H1 (cell line): Measurements from ENCODE around the gene DGKI. TPM values are rescaled to one million over a fixed set of nuclear protein-coding genes. Genes with fewer than 3 reads are reported as not detected.

Experiments
- CTCF ChIA-PET: fragments of 300-600 bp; sonication (Branson Sonifier 250); formaldehyde crosslinking; loops from one replicate; lab custom pipeline; 2021; ENCODE audit not compliant: partially characterized antibody; lab: Charles Lee
- POLR2A ChIA-PET: fragments of 300-600 bp; sonication (Branson Sonifier 250); formaldehyde crosslinking; loops from one replicate; lab custom pipeline; 2021; ENCODE audit warnings: inconsistent platforms; ENCODE audit not compliant: partially characterized antibody; lab: Charles Lee
- DNase-seq, 2 experiments: peaks; one replicate each; pipeline versions ENCODE4 v3.0.0 to v3.0.0-alpha.2; 2010 to 2022; ENCODE audit warnings: low spot score in 2 of 2, low read depth in 1 of 2, mixed read lengths in 1 of 2
- FAIRE-seq: peaks from 2 replicates; lab custom pipeline; 2011; peaks lifted over from hg19 to GRCh38; lab: Jason Lieb, UNC
- H2AFZ ChIP-seq: 2 replicates; pipeline ENCODE4 v1.8.1; 2012; ENCODE audit warnings: low read length, inconsistent platforms
- H2AK5ac ChIP-seq: 2 replicates; pipeline ENCODE4 v1.6.1; 2013; ENCODE audit warnings: low read depth, low read length
- H2BK120ac ChIP-seq: replicated peaks from 2 replicates; pipeline ENCODE3; 2013; ENCODE audit warnings: low read depth, low read length, inconsistent platforms
- H2BK12ac ChIP-seq: 2 replicates; pipeline ENCODE4 v1.6.1; 2013; ENCODE audit warnings: low read depth, low read length
- H2BK15ac ChIP-seq: 2 replicates; pipeline ENCODE4 v1.6.1; 2013; ENCODE audit warnings: low read length
- H2BK20ac ChIP-seq: 2 replicates; pipeline ENCODE4 v1.6.1; 2013; ENCODE audit warnings: low read length
- H2BK5ac ChIP-seq: 2 replicates; pipeline ENCODE4 v1.6.1; 2013; ENCODE audit warnings: low read depth, low read length
- H3K14ac ChIP-seq: 2 replicates; pipeline ENCODE4 v1.6.1; 2013; ENCODE audit warnings: inconsistent platforms; ENCODE audit not compliant: insufficient read length
- H3K18ac ChIP-seq: 2 replicates; pipeline ENCODE4 v1.6.1; 2013; ENCODE audit warnings: low read length; ENCODE audit errors: extremely low read depth
- H3K23ac ChIP-seq: 2 replicates; pipeline ENCODE4 v1.6.1; 2013; ENCODE audit warnings: inconsistent platforms; ENCODE audit not compliant: insufficient read length
- H3K23me2 ChIP-seq: 2 replicates; pipeline ENCODE4 v1.6.1; 2013; ENCODE audit warnings: low read depth, low read length
- H3K27ac ChIP-seq: 2 replicates; pipeline ENCODE4 v1.6.1; 2011; ENCODE audit warnings: low read depth, low read length, inconsistent platforms
- H3K27me3 ChIP-seq, 4 experiments: replicated peaks in 1 of 4; 1 replicate in 1 of 4; 2 replicates in 3 of 4; pipeline versions ENCODE4 v1.6.1 to v1.8.1; 2011 to 2013; ENCODE audit warnings: low read length in 3 of 4, mild to moderate bottlenecking in 3 of 4, inconsistent platforms in 2 of 4, mixed read lengths in 2 of 4, moderate library complexity in 1 of 4; ENCODE audit not compliant: control insufficient read depth in 3 of 4, insufficient read depth in 3 of 4; ENCODE audit errors: extremely low read depth in 1 of 4
- H3K36me3 ChIP-seq, 4 experiments: 2 replicates each; pipeline versions ENCODE4 v1.6.1 to v1.8.1; 2011 to 2013; ENCODE audit warnings: mild to moderate bottlenecking in 4 of 4, low read length in 3 of 4, moderate library complexity in 2 of 4, control low read depth in 1 of 4, inconsistent platforms in 1 of 4; ENCODE audit not compliant: insufficient read depth in 4 of 4, control insufficient read depth in 2 of 4
- H3K4ac ChIP-seq: replicated peaks from 2 replicates; pipeline ENCODE3; 2013; ENCODE audit warnings: low read length, low read depth, mixed read lengths, inconsistent platforms; ENCODE audit not compliant: insufficient read length
- H3K4me1 ChIP-seq, 4 experiments: replicated peaks in 1 of 4; 1 replicate in 1 of 4; 2 replicates in 3 of 4; pipeline versions ENCODE4 v1.6.1 to v1.8.1; 2011 to 2013; ENCODE audit warnings: low read length in 3 of 4, inconsistent platforms in 2 of 4, mixed read lengths in 1 of 4; ENCODE audit not compliant: insufficient read depth in 4 of 4, control insufficient read depth in 3 of 4
- H3K4me2 ChIP-seq, 2 experiments: 2 replicates each; pipeline versions ENCODE4 v1.6.1 to v1.8.1; 2011 to 2013; ENCODE audit warnings: low read depth in 2 of 2, low read length in 2 of 2, control low read depth in 1 of 2, inconsistent platforms in 1 of 2, mild to moderate bottlenecking in 1 of 2; ENCODE audit not compliant: insufficient read depth in 1 of 2
- H3K4me3 ChIP-seq, 4 experiments: fragments of 200-600, 300-600 bp in 1 of 4; sonication (generic), shearing (Covaris generic), sonication (Bioruptor Twin) in 1 of 4; 2 replicates each; pipeline versions ENCODE4 v1.5.1 to v1.8.1; 2011 to 2016; ENCODE audit warnings: low read length in 4 of 4, low read depth in 3 of 4, control low read depth in 2 of 4, inconsistent platforms in 2 of 4, mild to moderate bottlenecking in 2 of 4, mixed read lengths in 1 of 4, moderate library complexity in 1 of 4; ENCODE audit not compliant: insufficient read depth in 2 of 4; ENCODE audit errors: extremely low read depth in 1 of 4
- H3K56ac ChIP-seq: replicated peaks from 2 replicates; pipeline ENCODE3; 2013; ENCODE audit warnings: low read depth, mild to moderate bottlenecking, mixed read lengths, low read length, inconsistent platforms; ENCODE audit not compliant: insufficient read length
- H3K79me1 ChIP-seq: 2 replicates; pipeline ENCODE4 v1.6.1; 2013; ENCODE audit warnings: low read depth, low read length, control low read depth
- H3K79me2 ChIP-seq, 2 experiments: 2 replicates each; pipeline versions ENCODE4 v1.6.1 to v1.8.1; 2012 to 2013; ENCODE audit warnings: low read length in 2 of 2, mild to moderate bottlenecking in 2 of 2, inconsistent platforms in 1 of 2; ENCODE audit not compliant: insufficient read depth in 2 of 2, control insufficient read depth in 1 of 2
- H3K9ac ChIP-seq, 4 experiments: replicated peaks in 1 of 4; 1 replicate in 1 of 4; 2 replicates in 3 of 4; pipeline versions ENCODE4 v1.6.1 to v1.8.1; 2011 to 2013; ENCODE audit warnings: low read depth in 3 of 4, low read length in 3 of 4, control low read depth in 2 of 4, mild to moderate bottlenecking in 2 of 4, moderate library complexity in 2 of 4, inconsistent platforms in 1 of 4; ENCODE audit errors: extremely low read depth in 1 of 4
- H3K9me3 ChIP-seq, 2 experiments: 2 replicates each; pipeline versions ENCODE4 v1.6.1 to v1.8.1; 2012 to 2013; ENCODE audit warnings: mild to moderate bottlenecking in 2 of 2, moderate library complexity in 2 of 2, control low read depth in 1 of 2, inconsistent platforms in 1 of 2, low read depth in 1 of 2, low read length in 1 of 2, mixed read lengths in 1 of 2; ENCODE audit not compliant: insufficient read depth in 2 of 2
- H4K20me1 ChIP-seq, 2 experiments: replicated peaks in 1 of 2; 2 replicates each; pipeline versions ENCODE3 to v1.8.1; 2011 to 2013; ENCODE audit warnings: inconsistent platforms in 2 of 2, low read length in 2 of 2, mild to moderate bottlenecking in 1 of 2; ENCODE audit not compliant: insufficient read depth in 2 of 2, control insufficient read depth in 1 of 2
- H4K5ac ChIP-seq: 2 replicates; pipeline ENCODE4 v1.6.1; 2013; ENCODE audit warnings: low read length, low read depth, mixed read lengths, inconsistent platforms; ENCODE audit not compliant: insufficient read length
- H4K8ac ChIP-seq: 2 replicates; pipeline ENCODE4 v1.8.0; 2013; ENCODE audit warnings: mild to moderate bottlenecking, moderate library complexity, low read length, inconsistent platforms; ENCODE audit not compliant: insufficient read depth; ENCODE audit errors: extremely low read depth
- H4K91ac ChIP-seq: replicated peaks from 2 replicates; pipeline ENCODE3; 2013; ENCODE audit warnings: low read length, mixed read lengths, inconsistent platforms; ENCODE audit not compliant: insufficient read length
- ASH2L ChIP-seq: fragments of 200-600, 300-600 bp; sonication (generic); IDR thresholded peaks from one replicate; pipeline ENCODE4 v1.7.1; 2017; ENCODE audit warnings: low read length
- CEBPB ChIP-seq: IDR thresholded peaks from 2 replicates; pipeline ENCODE4 v1.6.1; 2012; ENCODE audit warnings: low read depth, low read length
- CREB1 ChIP-seq: IDR thresholded peaks from 2 replicates; pipeline ENCODE4 v1.6.1; 2012; ENCODE audit warnings: inconsistent platforms
- GABPA ChIP-seq: IDR thresholded peaks from 2 replicates; pipeline ENCODE4 v1.6.1; 2011; ENCODE audit warnings: mild to moderate bottlenecking, low read length, moderate library complexity, borderline replicate concordance; ENCODE audit not compliant: insufficient read depth
- HDAC2 ChIP-seq, 2 experiments: fragments of 300-600 bp in 1 of 2; sonication (generic) in 1 of 2; IDR thresholded peaks; 2 replicates each; pipeline ENCODE4 v1.6.1; 2011 to 2012; ENCODE audit warnings: low read depth in 2 of 2, low read length in 2 of 2, mild to moderate bottlenecking in 2 of 2, moderate library complexity in 2 of 2, borderline replicate concordance in 1 of 2, inconsistent platforms in 1 of 2
- JUN ChIP-seq: IDR thresholded peaks from 2 replicates; pipeline ENCODE4 v1.6.1; 2011; ENCODE audit warnings: low read depth, mild to moderate bottlenecking, improper control_type of control experiment, low read length
- POU5F1 ChIP-seq: IDR thresholded peaks from 2 replicates; pipeline ENCODE4 v1.6.1; 2011; ENCODE audit warnings: low read depth, mild to moderate bottlenecking, low read length, moderate library complexity
- SAP30 ChIP-seq: fragments of 300-600 bp; sonication (generic); IDR thresholded peaks from 2 replicates; pipeline ENCODE4 v1.7.1; 2012; ENCODE audit warnings: low read length, moderate library complexity, mild to moderate bottlenecking, inconsistent platforms; ENCODE audit not compliant: insufficient read depth, insufficient replicate concordance
- SP4 ChIP-seq: IDR thresholded peaks from 2 replicates; pipeline ENCODE4 v1.6.1; 2012; ENCODE audit warnings: low read length, inconsistent platforms
- TCF12 ChIP-seq: IDR thresholded peaks from 2 replicates; pipeline ENCODE4 v1.6.1; 2011; ENCODE audit warnings: low read depth, mild to moderate bottlenecking, low read length
- WGBS, 2 experiments: shearing (Covaris generic) in 1 of 2; methylation state at CpG; one replicate each; pipeline versions ENCODE4 v1.1.6 to v1.1.7; 2013 to 2015; ENCODE audit warnings: low lambda C conversion rate in 2 of 2, mixed read lengths in 2 of 2, inconsistent platforms in 1 of 2, low coverage in 1 of 2, missing lambda C conversion rate in 1 of 2; ENCODE audit not compliant: insufficient replicate concordance in 2 of 2, insufficient coverage in 1 of 2, insufficient read length in 1 of 2; ENCODE audit errors: extremely low coverage in 1 of 2, missing lambda C conversion rate in 1 of 2; 5-methylcytosine and 5-hydroxymethylcytosine counted together
- polyA plus RNA-seq, 7 experiments: library from polyadenylated mRNA; depleted of rRNA in 3 of 7; stranded (reverse) in 5 of 7; unstranded in 2 of 7; fragments of >200 nt in 5 of 7; fragments of 200-250 nt in 2 of 7; gene quantifications; 1 replicate in 5 of 7; 2 replicates in 1 of 7; 4 replicates in 1 of 7; pipeline versions ENCODE4 v1.2.1 to v1.2.3, GENCODE V29; 2011 to 2013; ENCODE audit warnings: missing spikeins in 2 of 7, mixed read lengths in 2 of 7
- total RNA-seq: library from RNA; stranded (reverse); fragmentation: NEBNext Ultra II Directional; extraction: Animal tissue kit (Norgen Biotek cat#: 25700); gene quantifications from 2 replicates; pipeline ENCODE4 v1.2.1, GENCODE V29; 2021
- TF ChIP-seq, protein P1 (sequence below): IDR thresholded peaks from 2 replicates; pipeline ENCODE4 v1.6.1; 2012; ENCODE audit warnings: low read length, inconsistent platforms
- TF ChIP-seq, protein P2 (sequence below): IDR thresholded peaks from 2 replicates; pipeline ENCODE4 v1.6.1; 2011; ENCODE audit warnings: low read length, improper control_type of control experiment

DGKI gene
- total and polyA plus RNA-seq, 2 of the 8 experiments (the other 6 are each of a cell fraction or from before 2014, with no cell fraction given), result 0.20 to 0.71 TPM

DNA sequence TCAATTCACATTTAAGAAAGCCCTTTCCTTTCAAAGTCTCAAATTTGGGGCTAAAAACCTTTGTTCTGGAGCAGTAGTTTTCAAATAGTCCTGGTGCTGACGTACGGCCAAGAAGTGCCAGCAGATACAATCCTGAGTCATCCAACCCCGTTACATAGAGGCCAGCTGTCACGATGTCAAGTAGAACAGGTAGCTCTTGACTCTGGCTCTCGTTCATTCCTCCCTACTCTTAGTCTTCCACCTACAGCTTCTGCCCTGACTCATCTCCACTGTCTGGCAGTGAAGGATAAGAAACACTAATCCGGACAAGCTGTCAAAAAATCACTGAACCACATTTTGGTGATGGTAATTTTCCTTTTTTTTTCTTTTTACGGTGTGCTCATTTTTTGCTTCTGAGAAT is 370.8 kb downstream of the DGKI start:
- no peak overlapping the region for H3K4ac ChIP-seq
- no peak overlapping the region for H3K56ac ChIP-seq
- ChIA-PET CTCF (interaction anchor here (0.7 to 1.7 kb wide), 4 partner anchors 12 to 551 kb away, joined by 3 to 6 read pairs (median 4); no protein-coding TSS in a partner anchor), POLR2A (interaction anchor here (0.6 kb wide), 1 partner anchor 1417 kb away, joined by 4 read pairs; no protein-coding TSS in a partner anchor)
- no peaks in the 10 kb centered on the region for H3K23me2 ChIP-seq
- H2BK20ac ChIP-seq, result no peak overlapping the region
- no peak overlapping the region for H3K23ac ChIP-seq
- H3K9ac ChIP-seq, result no peak overlapping the region
- H3K4me3 ChIP-seq, result no peak overlapping the region
- no peak overlapping the region for H4K5ac ChIP-seq
- H4K8ac ChIP-seq, result no peak overlapping the region
- no peak overlapping the region for H2BK5ac ChIP-seq
- no peaks in the 10 kb centered on the region for H3K9me3 ChIP-seq
- no peak overlapping the region for H4K91ac ChIP-seq
- no peaks in the 10 kb centered on the region for H3K27me3 ChIP-seq
- H2BK12ac ChIP-seq, result no peak overlapping the region
- H2AFZ ChIP-seq, result no peak overlapping the region
- no peak overlapping the region for H3K27ac ChIP-seq
- H3K79me1 ChIP-seq, result no peaks in the 10 kb centered on the region
- no peaks in the 10 kb centered on the region for H3K4me1 ChIP-seq
- H2BK15ac ChIP-seq, result no peak overlapping the region
- H2BK120ac ChIP-seq, result no peak overlapping the region
- H3K4me2 ChIP-seq, result no peak overlapping the region
- H4K20me1 ChIP-seq, result no peaks in the 10 kb centered on the region
- WGBS, 2 experiments, result 95% methylated on average over 7 of the region's 7 CpGs; no CpG with 5 or more reads in 1 of the 2 experiments
- H3K79me2 ChIP-seq, result no peaks in the 10 kb centered on the region
- H3K18ac ChIP-seq, result no peak overlapping the region
- DNase-seq (no peak), FAIRE-seq (no peak)
- H2AK5ac ChIP-seq, result no peak overlapping the region
- H3K36me3 ChIP-seq, result no peaks in the 10 kb centered on the region
- no peak overlapping the region for H3K14ac ChIP-seq
- TF ChIP-seq ASH2L (no peak), GABPA (no peak), HDAC2 (IDR thresholded peaks at IDR 0.05; ENCODE audit: borderline replicate concordance in 1 of 2, low read depth in 2 of 2, low read length in 2 of 2) (no peak), TCF12 (no peak), JUN (no peak), POU5F1 (no peak), CREB1 (no peak), SAP30 (no peak), CEBPB (no peak), SP4 (no peak)
- TF ChIP-seq, protein P1, sequence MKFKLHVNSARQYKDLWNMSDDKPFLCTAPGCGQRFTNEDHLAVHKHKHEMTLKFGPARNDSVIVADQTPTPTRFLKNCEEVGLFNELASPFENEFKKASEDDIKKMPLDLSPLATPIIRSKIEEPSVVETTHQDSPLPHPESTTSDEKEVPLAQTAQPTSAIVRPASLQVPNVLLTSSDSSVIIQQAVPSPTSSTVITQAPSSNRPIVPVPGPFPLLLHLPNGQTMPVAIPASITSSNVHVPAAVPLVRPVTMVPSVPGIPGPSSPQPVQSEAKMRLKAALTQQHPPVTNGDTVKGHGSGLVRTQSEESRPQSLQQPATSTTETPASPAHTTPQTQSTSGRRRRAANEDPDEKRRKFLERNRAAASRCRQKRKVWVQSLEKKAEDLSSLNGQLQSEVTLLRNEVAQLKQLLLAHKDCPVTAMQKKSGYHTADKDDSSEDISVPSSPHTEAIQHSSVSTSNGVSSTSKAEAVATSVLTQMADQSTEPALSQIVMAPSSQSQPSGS, result no peak
- TF ChIP-seq, protein P2, sequence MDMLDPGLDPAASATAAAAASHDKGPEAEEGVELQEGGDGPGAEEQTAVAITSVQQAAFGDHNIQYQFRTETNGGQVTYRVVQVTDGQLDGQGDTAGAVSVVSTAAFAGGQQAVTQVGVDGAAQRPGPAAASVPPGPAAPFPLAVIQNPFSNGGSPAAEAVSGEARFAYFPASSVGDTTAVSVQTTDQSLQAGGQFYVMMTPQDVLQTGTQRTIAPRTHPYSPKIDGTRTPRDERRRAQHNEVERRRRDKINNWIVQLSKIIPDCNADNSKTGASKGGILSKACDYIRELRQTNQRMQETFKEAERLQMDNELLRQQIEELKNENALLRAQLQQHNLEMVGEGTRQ, result no peak
